HG03045 (cell line): ENCODE data around the gene STK39.

ENCODE experiments used
- ATAC-seq: cut with Tn5 transposase; IDR thresholded peaks from one replicate; pipeline ENCODE4 v1.9.1; 2021; ENCODE audit warnings: mild to moderate bottlenecking, moderate library complexity; ENCODE audit not compliant: unreplicated experiment

STK39 gene

DNA sequence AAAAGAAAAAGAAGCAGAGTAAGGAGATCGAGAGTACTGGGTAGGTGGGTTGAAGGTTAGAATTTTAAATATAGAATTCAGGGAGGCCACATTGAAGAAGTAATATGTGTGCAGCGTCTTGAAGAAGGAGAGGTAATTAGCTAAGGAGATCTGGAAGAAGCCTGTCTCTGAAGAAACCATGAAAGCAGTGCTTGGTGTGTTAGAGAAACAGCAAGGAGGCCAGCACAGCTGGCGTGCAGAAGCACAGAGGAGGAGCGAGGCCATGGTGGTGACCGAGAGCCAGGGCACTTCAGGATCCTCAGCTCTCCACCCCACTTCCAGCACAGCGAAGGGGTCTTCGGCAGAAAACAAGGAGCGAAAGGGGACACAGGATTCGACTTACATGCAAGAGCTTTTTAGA, 305.8 kb downstream of the STK39 start:
- no peak for ATAC-seq

DNA sequence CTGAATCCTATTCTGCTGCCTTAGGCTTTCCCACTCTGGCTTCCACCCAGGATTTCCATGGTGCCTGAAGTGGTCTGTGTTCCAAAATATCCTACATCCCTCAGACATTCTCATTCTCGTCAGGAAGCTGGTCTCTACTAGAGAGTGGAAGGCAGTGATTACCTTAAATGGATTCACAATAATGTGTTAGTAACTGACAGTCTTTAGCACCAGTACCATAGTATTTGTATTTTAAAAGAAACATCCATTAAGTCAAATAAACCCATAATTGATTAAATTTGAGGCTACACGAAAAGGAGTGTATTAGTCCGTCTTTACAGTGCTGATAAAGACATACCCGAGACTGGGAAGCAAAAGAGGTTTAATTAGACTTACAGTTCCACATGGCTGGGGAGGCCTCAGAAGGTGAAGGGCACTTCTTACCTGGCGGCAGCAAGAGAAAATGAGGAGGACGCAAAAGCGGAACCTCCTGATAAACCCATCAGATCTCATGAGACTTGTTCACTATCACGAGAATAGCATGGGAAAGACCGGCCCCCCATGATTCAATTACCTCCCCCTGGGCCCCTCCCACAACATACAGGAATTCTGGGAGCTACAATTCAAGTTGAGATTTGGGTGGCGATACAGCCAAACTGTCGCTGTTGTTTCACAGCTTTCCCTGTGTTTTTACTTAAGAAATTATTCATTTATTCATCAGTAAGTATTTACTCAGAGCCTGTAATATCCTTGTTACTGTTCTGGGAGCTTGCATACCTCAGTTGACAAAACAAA, 306.5 kb downstream of the STK39 start:
- no peak for ATAC-seq

- ATAC-seq, result no peak
These were observed 307.1 kb downstream of the STK39 start for GRCh38 chr2:167940346-167940725.

DNA sequence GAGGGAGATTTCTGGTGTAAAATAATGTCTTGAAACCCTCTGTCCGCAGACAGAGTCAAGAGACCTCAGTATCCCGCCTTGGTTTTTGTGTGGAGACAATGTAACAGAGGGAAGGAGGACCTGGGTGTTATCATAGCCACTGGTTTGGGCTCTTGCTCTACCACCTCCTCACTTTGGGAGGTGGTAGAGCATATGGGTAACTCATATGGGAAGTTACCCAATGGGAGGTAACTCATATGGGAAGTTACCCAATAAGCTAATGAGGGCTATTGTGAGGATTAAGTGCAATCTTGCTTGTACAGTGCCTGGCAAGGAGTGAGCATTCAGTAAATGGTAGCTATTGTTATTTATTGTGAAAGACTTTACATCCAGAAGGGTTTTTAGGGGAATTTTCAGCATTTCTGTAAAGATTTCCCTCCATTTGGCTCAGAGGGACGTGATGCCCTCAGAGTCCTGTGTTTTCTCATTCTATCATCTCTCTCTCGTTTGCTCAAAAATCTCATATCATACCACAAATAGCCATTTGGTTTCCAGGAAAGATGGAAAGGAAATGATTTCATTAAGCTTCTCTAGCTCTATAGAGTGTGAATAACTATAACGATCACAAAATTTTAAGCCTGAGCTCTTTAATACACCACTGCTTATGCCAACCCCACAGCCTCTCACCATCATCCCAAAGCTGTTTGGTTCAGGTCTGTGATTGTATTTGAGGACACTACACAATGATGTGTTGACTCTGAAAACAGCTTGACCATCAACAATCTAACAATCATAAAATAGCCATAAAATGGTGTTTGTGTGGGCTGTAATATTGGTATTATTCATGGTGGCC, 307.7 kb downstream of the STK39 start:
- no peak for ATAC-seq

- no peak for ATAC-seq
These were observed 310.0 kb downstream of the STK39 start for GRCh38 chr2:167937403-167937802.

GRCh38 chr2:167935803-167936110, 311.6 kb downstream of the STK39 start:
- ATAC-seq, result no peak

DNA sequence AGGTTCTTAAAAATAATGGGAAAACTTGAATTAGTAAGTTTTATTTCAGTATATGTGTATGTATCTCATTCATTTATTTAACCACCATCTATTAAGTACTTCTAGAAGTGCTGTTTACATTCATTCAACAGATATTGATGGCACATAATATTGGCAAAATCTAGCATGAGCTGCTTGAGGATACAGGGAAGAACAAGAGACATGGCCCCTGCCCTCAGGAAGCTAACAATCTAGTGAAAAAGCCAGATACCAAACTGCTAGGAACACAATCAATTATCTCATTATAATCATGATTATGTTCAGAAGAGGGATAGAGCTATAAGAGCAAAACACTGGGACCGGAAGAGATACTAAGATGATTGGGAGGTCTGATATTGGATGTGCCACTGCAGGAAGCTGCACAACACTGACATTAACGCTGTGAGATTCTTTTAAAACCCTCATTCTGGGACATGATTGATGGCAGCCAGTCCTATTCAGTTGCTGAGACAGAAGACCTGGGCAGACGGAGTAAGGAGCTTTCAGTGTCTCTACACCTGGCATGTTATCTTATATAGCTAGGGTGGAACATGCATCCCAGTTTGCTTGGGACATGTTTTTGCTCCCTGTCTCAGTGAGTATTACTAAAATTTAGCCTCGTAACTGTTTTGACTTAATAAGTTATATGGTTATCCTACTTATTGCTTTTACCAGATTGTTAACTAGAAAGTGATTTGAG, 314.1 kb downstream of the STK39 start:
- ATAC-seq, result no peak

- ATAC-seq, result no peak
These were observed 315.2 kb downstream of the STK39 start for GRCh38 chr2:167932123-167932693.

GRCh38 chr2:167929484-167929883, 317.9 kb downstream of the STK39 start:
- ATAC-seq, result no peak

- ATAC-seq, result no peak
These were observed 319.0 kb downstream of the STK39 start for GRCh38 chr2:167928434-167928833.

DNA sequence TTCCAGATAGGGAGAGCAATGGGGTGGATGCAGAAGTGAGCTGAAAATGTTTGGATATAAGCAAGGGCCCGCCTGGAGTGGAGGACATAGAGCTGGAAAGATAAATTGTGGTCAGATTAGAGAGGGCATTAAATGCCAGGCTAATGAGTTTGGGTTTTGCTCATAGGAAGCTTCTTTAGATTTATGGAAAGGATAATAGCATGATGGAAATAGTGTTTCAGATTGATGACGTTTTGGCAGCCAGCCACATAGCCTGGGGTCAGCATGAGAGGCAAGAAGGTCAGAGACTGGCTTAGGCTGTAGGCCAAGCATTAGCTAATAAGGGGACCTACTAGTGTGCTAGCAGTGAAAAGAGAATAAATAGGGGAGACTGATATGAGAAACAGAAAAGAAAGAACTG, 321.6 kb downstream of the STK39 start:
- no peak for ATAC-seq

GRCh38 chr2:167924556-167924955, 322.8 kb downstream of the STK39 start:
- no peak for ATAC-seq

- no peak for ATAC-seq
These were observed 330.6 kb downstream of the STK39 start for GRCh38 chr2:167916756-167917155.

- ATAC-seq, result no peak
These were observed 332.4 kb downstream of the STK39 start for GRCh38 chr2:167914969-167915368.

GRCh38 chr2:167908786-167909185, 338.6 kb downstream of the STK39 start:
- ATAC-seq, result no peak

DNA sequence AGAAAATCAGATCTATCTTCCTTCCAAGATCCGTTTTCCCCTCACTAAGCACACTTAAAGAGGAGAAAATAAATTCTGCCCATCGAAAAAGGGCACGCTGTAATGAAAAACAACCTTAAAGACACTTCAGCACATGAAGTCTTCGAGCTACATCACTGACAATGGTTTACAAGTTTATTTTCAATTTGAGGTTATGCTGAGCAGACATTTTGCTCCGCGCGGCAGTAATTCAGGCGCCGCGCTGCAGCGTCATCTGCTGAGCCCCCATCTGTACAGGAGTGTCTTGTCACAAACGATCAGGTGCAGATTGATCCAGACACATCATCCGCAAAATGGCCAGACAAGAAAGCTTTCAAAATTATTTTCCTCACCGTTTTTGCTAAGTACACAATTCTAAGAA, 341.7 kb downstream of the STK39 start:
- ATAC-seq, result no peak
